ENCODE measurements around the gene ZBTB40. TPM values are rescaled to one million over a fixed set of nuclear protein-coding genes. Genes with fewer than 3 reads are reported as not detected.

ZBTB40 gene
- total and polyA plus RNA-seq, 2 of the 13 experiments (the other 11 are each of a cell fraction or from before 2014, with no cell fraction given): 8.8 to 16.5 TPM

DNA sequence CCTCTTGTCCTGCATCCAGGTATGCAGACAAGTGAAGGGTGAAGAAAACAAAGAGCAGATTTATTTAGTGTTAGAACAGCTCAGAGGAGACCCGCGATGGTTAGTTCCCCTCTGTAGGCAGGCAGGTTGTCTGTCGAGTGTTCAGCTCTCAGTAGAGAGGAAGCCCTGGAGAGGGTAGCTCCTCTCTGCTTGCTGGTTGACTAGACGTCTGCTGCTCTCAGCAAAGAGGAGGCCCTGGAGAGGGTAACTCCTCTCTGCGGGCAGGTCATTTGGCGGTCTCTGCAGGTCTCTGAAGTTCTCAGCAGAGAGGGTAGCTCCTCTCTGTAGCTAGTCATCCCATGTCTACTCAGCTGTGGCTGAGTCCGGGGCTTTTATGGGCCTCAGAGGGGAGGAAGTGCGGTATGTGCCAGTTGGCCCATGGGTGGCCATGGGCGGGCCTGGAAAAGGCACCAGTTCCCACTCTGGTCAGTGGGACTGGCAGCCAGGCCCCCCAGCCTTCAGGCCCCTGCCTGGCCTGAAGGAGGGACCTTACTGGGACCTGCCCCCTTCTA is 13.4 kb downstream of the ZBTB40 start (continued):
- TF ChIP-seq ELF1 (CRISPR knock-in tag; IDR thresholded peaks at IDR 0.05): no peak
- no peak for TF ChIP-seq ZNF567 (CRISPR knock-in tag; IDR thresholded peaks at IDR 0.05; ENCODE audit: borderline replicate concordance)
- no peak for TF ChIP-seq SKI (IDR thresholded peaks at IDR 0.05; ENCODE audit: partially characterized antibody)
- TF ChIP-seq, protein P1, sequence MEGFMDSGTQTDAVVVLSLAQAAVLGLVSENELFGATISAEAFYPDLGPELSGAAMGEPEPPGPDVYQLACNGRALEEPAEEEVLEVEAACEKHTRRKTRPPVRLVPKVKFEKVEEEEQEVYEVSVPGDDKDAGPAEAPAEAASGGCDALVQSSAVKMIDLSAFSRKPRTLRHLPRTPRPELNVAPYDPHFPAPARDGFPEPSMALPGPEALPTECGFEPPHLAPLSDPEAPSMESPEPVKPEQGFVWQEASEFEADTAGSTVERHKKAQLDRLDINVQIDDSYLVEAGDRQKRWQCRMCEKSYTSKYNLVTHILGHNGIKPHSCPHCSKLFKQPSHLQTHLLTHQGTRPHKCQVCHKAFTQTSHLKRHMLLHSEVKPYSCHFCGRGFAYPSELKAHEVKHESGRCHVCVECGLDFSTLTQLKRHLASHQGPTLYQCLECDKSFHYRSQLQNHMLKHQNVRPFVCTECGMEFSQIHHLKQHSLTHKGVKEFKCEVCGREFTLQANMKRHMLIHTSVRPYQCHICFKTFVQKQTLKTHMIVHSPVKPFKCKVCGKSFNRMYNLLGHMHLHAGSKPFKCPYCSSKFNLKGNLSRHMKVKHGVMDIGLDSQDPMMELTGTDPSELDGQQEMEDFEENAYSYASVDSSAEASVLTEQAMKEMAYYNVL (CRISPR knock-in tag; IDR thresholded peaks at IDR 0.05; ENCODE audit: borderline replicate concordance): no peak
- TF ChIP-seq ZFP36 (IDR thresholded peaks at IDR 0.05; ENCODE audit: borderline replicate concordance, low read depth, low read length, partially characterized antibody): no peak
- TF ChIP-seq, protein P2, sequence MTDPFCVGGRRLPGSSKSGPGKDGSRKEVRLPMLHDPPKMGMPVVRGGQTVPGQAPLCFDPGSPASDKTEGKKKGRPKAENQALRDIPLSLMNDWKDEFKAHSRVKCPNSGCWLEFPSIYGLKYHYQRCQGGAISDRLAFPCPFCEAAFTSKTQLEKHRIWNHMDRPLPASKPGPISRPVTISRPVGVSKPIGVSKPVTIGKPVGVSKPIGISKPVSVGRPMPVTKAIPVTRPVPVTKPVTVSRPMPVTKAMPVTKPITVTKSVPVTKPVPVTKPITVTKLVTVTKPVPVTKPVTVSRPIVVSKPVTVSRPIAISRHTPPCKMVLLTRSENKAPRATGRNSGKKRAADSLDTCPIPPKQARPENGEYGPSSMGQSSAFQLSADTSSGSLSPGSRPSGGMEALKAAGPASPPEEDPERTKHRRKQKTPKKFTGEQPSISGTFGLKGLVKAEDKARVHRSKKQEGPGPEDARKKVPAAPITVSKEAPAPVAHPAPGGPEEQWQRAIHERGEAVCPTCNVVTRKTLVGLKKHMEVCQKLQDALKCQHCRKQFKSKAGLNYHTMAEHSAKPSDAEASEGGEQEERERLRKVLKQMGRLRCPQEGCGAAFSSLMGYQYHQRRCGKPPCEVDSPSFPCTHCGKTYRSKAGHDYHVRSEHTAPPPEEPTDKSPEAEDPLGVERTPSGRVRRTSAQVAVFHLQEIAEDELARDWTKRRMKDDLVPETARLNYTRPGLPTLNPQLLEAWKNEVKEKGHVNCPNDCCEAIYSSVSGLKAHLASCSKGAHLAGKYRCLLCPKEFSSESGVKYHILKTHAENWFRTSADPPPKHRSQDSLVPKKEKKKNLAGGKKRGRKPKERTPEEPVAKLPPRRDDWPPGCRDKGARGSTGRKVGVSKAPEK (CRISPR knock-in tag; IDR thresholded peaks at IDR 0.05; ENCODE audit: borderline replicate concordance): no peak
- TF ChIP-seq, protein P3, sequence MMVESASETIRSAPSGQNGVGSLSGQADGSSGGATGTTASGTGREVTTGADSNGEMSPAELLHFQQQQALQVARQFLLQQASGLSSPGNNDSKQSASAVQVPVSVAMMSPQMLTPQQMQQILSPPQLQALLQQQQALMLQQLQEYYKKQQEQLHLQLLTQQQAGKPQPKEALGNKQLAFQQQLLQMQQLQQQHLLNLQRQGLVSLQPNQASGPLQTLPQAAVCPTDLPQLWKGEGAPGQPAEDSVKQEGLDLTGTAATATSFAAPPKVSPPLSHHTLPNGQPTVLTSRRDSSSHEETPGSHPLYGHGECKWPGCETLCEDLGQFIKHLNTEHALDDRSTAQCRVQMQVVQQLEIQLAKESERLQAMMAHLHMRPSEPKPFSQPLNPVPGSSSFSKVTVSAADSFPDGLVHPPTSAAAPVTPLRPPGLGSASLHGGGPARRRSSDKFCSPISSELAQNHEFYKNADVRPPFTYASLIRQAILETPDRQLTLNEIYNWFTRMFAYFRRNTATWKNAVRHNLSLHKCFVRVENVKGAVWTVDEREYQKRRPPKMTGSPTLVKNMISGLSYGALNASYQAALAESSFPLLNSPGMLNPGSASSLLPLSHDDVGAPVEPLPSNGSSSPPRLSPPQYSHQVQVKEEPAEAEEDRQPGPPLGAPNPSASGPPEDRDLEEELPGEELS (CRISPR knock-in tag; IDR thresholded peaks at IDR 0.05): no peak
- TF ChIP-seq ZBTB8A (CRISPR knock-in tag; IDR thresholded peaks at IDR 0.05; ENCODE audit: borderline replicate concordance, low read depth): no peak

Measured in HepG2 (cell line).